Smooth muscle cell (in vitro differentiated cells): Measurements from ENCODE around the gene CD3E. TPM values are rescaled to one million over a fixed set of nuclear protein-coding genes. Genes with fewer than 3 reads are reported as not detected.

Experiments
- DNase-seq: peaks from one replicate; lab custom pipeline; 2025; ENCODE audit not compliant: unreplicated experiment; lab: John Stamatoyannopoulos, UW
- H2AFZ ChIP-seq: fragments of 200-600 bp; sonication (generic); 2 replicates; pipeline ENCODE4 v1.6.0; 2016; ENCODE audit warnings: antibody characterized with exemption, low read depth, mild to moderate bottlenecking
- H3F3A ChIP-seq: fragments of 200-600 bp; sonication (generic); 2 replicates; pipeline ENCODE4 v1.6.0; 2017; ENCODE audit warnings: antibody characterized with exemption, low read depth
- H3K27ac ChIP-seq: fragments of 200-600 bp; sonication (generic); 2 replicates; pipeline ENCODE4 v1.5.1; 2016; ENCODE audit warnings: low read depth, mild to moderate bottlenecking
- H3K27me3 ChIP-seq: fragments of 200-600 bp; sonication (generic); 2 replicates; pipeline ENCODE4 v1.6.1; 2016; ENCODE audit warnings: low read depth, mild to moderate bottlenecking
- H3K36me3 ChIP-seq: fragments of 200-600 bp; sonication (generic); 2 replicates; pipeline ENCODE4 v1.5.1; 2016; ENCODE audit warnings: low read depth
- H3K4me1 ChIP-seq: fragments of 200-600 bp; sonication (generic); 2 replicates; pipeline ENCODE4 v1.5.1; 2016; ENCODE audit warnings: low read depth
- H3K4me2 ChIP-seq: fragments of 200-600 bp; sonication (generic); 2 replicates; pipeline ENCODE4 v1.6.0; 2016; ENCODE audit warnings: mild to moderate bottlenecking
- H3K4me3 ChIP-seq: fragments of 200-600 bp; sonication (generic); 2 replicates; pipeline ENCODE4 v1.5.1; 2016; ENCODE audit warnings: mild to moderate bottlenecking
- H3K79me2 ChIP-seq: fragments of 200-600 bp; sonication (generic); 2 replicates; pipeline ENCODE4 v1.6.0; 2016; ENCODE audit warnings: low read depth, mild to moderate bottlenecking
- H3K9ac ChIP-seq: fragments of 200-600 bp; sonication (generic); 2 replicates; pipeline ENCODE4 v1.6.0; 2016; ENCODE audit warnings: low read depth
- H3K9me3 ChIP-seq: fragments of 200-600 bp; sonication (generic); replicated peaks from 2 replicates; pipeline ENCODE4 v1.5.1; 2016; ENCODE audit warnings: low read depth
- H4K20me1 ChIP-seq: fragments of 200-600 bp; sonication (generic); 2 replicates; pipeline ENCODE4 v1.6.0; 2016; ENCODE audit warnings: low read depth
- CTCF ChIP-seq: fragments of 200-600 bp; sonication (generic); IDR thresholded peaks from 2 replicates; pipeline ENCODE4 v1.5.1; 2017; ENCODE audit warnings: borderline replicate concordance, mild to moderate bottlenecking, antibody characterized with exemption; ENCODE audit not compliant: insufficient read depth, poor library complexity, severe bottlenecking
- WGBS: methylation state at CpG from one replicate; pipeline ENCODE4 v1.1.7; 2016; ENCODE audit warnings: low lambda C conversion rate; 5-methylcytosine and 5-hydroxymethylcytosine counted together
- polyA plus RNA-seq: library from polyadenylated mRNA; unstranded; fragments of >200 nt; fragmentation: Nextera tagmentation; extraction: Ambion mirVana; gene quantifications from 2 replicates; pipeline ENCODE4 v1.2.1, GENCODE V29; 2016
- total RNA-seq: library from RNA; depleted of rRNA; stranded (reverse); fragments of >200 nt; gene quantifications from 2 replicates; pipeline ENCODE4 v1.2.3, GENCODE V29; 2014

Gene CD3E
- total and polyA plus RNA-seq, 2 experiments from 2014 or later, result not detected

- Histone ChIP-seq H3K27me3 (peaks cover 7% of the 10 kb centered on the region), H3K9ac (no peak overlapping the region)
- 96% methylated on average over 3 of the region's 3 CpGs for WGBS
Observed at GRCh38 chr11:118310271-118310670, 5.7 kb downstream of the CD3E start.

GRCh38 chr11:118310781-118311485 is 6.4 kb downstream of the CD3E start:
- H3K4me3 ChIP-seq, result no peak overlapping the region
- H4K20me1 ChIP-seq, result no peaks in the 10 kb centered on the region
- H3K4me1 ChIP-seq, result peaks cover 8% of the 10 kb centered on the region
- H3K79me2 ChIP-seq, result no peaks in the 10 kb centered on the region
- no peak overlapping the region for H3K27ac ChIP-seq
- no peak for DNase-seq
- H3K27me3 ChIP-seq, result peaks cover 7% of the 10 kb centered on the region
- TF ChIP-seq CTCF, result no peak
- H3K9me3 ChIP-seq, result no peaks in the 10 kb centered on the region
- whole genome bisulfite sequencing, result 81% methylated on average over 3 of the region's 3 CpGs
- H3K9ac ChIP-seq, result no peak overlapping the region
- no peak overlapping the region for H2AFZ ChIP-seq
- no peaks in the 10 kb centered on the region for H3F3A ChIP-seq
- no peak overlapping the region for H3K4me2 ChIP-seq
- H3K36me3 ChIP-seq, result no peaks in the 10 kb centered on the region

More at GRCh38 chr11:118310271-118310670, 5.7 kb downstream of the CD3E start:
- DNase-seq, result no peak
- Histone ChIP-seq H3K4me2 (no peak overlapping the region), H3K9me3 (no peaks in the 10 kb centered on the region), H2AFZ (no peak overlapping the region), H3K4me3 (no peak overlapping the region), H3K4me1 (peaks cover 3% of the 10 kb centered on the region), H3K27ac (no peak overlapping the region), H3F3A (no peaks in the 10 kb centered on the region), H4K20me1 (no peaks in the 10 kb centered on the region), H3K79me2 (no peaks in the 10 kb centered on the region), H3K36me3 (no peaks in the 10 kb centered on the region)
- no peak for TF ChIP-seq CTCF

GRCh38 chr11:118311518-118311917 is 7.0 kb downstream of the CD3E start:
- Histone ChIP-seq H3K79me2 (no peaks in the 10 kb centered on the region), H3K9me3 (no peaks in the 10 kb centered on the region)
- no peak for DNase-seq

More at GRCh38 chr11:118311518-118311917, 7.0 kb downstream of the CD3E start:
- Histone ChIP-seq H3K27ac (no peak overlapping the region), H3K4me3 (no peak overlapping the region), H2AFZ (no peak overlapping the region), H3F3A (no peaks in the 10 kb centered on the region), H3K4me2 (no peak overlapping the region), H3K4me1 (peaks cover 14% of the 10 kb centered on the region), H3K36me3 (no peaks in the 10 kb centered on the region), H3K9ac (no peak overlapping the region), H4K20me1 (no peaks in the 10 kb centered on the region), H3K27me3 (peaks cover 7% of the 10 kb centered on the region)
- WGBS, result 75% methylated on average over 4 of the region's 4 CpGs
- no peak for TF ChIP-seq CTCF
